Suprapubic skin (tissue), 4 donors: ENCODE data around the gene CXorf58. TPM values are rescaled to one million over a fixed set of nuclear protein-coding genes. Genes with fewer than 3 reads are reported as not detected.
"Not testable (repeated sequence)": the region's sequence is repeated elsewhere in the genome, so short reads cannot be mapped to it uniquely, and the experiment has no call there.

Experiments used
- DNase-seq, 2 donors: peaks; one replicate each; pipeline ENCODE4 v3.0.0-alpha.2; 2019; ENCODE audit warnings: low spot score in 2 of 2
- H3K27ac ChIP-seq: fragments of 200-600 bp; sonication (generic); one replicate; pipeline ENCODE4 v1.5.1; 2019
- H3K27me3 ChIP-seq: fragments of 200-600 bp; sonication (generic); one replicate; pipeline ENCODE4 v1.5.1; 2019
- H3K36me3 ChIP-seq: fragments of 200-600 bp; sonication (generic); one replicate; pipeline ENCODE4 v1.5.1; 2019
- H3K4me1 ChIP-seq: fragments of 200-600 bp; sonication (generic); one replicate; pipeline ENCODE4 v1.5.1; 2019
- H3K4me3 ChIP-seq: fragments of 200-600 bp; sonication (generic); one replicate; pipeline ENCODE4 v1.5.1; 2019; ENCODE audit warnings: mild to moderate bottlenecking
- H3K9me3 ChIP-seq: fragments of 200-600 bp; sonication (generic); one replicate; pipeline ENCODE4 v1.5.1; 2019
- CTCF ChIP-seq, 2 donors: fragments of 200-600 bp in 1 of 2; fragments of 450-650 bp in 1 of 2; sonication (generic) in 1 of 2; IDR thresholded peaks; one replicate each; pipeline ENCODE4 v1.5.1; 2016 to 2019; ENCODE audit warnings: antibody characterized with exemption in 2 of 2, mild to moderate bottlenecking in 1 of 2, moderate library complexity in 1 of 2
- EP300 ChIP-seq: sonication (generic); formaldehyde crosslinking; IDR thresholded peaks from one replicate; pipeline ENCODE4 v1.6.1; 2017; ENCODE audit warnings: antibody characterized with exemption
- POLR2A ChIP-seq, 2 donors: fragments of 450-650 bp; IDR thresholded peaks; one replicate each; pipeline ENCODE4 v1.6.1; 2017; ENCODE audit warnings: antibody characterized with exemption in 2 of 2, mild to moderate bottlenecking in 2 of 2, moderate library complexity in 2 of 2
- POLR2AphosphoS5 ChIP-seq, 3 donors: sonication (generic); formaldehyde crosslinking; IDR thresholded peaks; one replicate each; pipeline ENCODE4 v1.6.1; 2017; ENCODE audit warnings: antibody characterized with exemption in 3 of 3
- WGBS: methylation state at CpG from one replicate; pipeline ENCODE4 v1.1.5; 2018; 5-methylcytosine and 5-hydroxymethylcytosine counted together
- total RNA-seq, 4 donors: library from RNA; depleted of rRNA; stranded (reverse); fragments of >200 nt; gene quantifications; one replicate each; pipeline ENCODE4 v1.1.0, GENCODE V29; 2016

Gene CXorf58
- total RNA-seq, 4 donors from 2014 or later: not detected

GRCh38 chrX:23887451-23887850 is 20.4 kb upstream of the CXorf58 start:
- Histone ChIP-seq H3K27me3 (no peaks in the 10 kb centered on the region), H3K4me1 (no peaks in the 10 kb centered on the region), H3K27ac (no peak overlapping the region), H3K36me3 (no peaks in the 10 kb centered on the region), H3K9me3 (no peaks in the 10 kb centered on the region), H3K4me3 (no peak overlapping the region)
- TF ChIP-seq POLR2A (IDR thresholded peaks at IDR 0.05) (no peak), CTCF (IDR thresholded peaks at IDR 0.05) (no peak), POLR2AphosphoS5 (IDR thresholded peaks at IDR 0.05) (no peak), EP300 (no peak)
- DNase-seq: no peak
- WGBS: 82% methylated on average over 6 of the region's 6 CpGs

- H3K27me3 ChIP-seq: no peaks in the 10 kb centered on the region
- H3K4me3 ChIP-seq: no peak overlapping the region
- no peaks in the 10 kb centered on the region for H3K4me1 ChIP-seq
- TF ChIP-seq POLR2AphosphoS5 (IDR thresholded peaks at IDR 0.05) (no peak), CTCF (IDR thresholded peaks at IDR 0.05) (no peak), POLR2A (IDR thresholded peaks at IDR 0.05) (no peak), EP300 (no peak)
- 91% methylated on average over 4 of the region's 4 CpGs for WGBS
- no peaks in the 10 kb centered on the region for H3K9me3 ChIP-seq
- DNase-seq: no peak
- H3K27ac ChIP-seq: no peak overlapping the region
- no peaks in the 10 kb centered on the region for H3K36me3 ChIP-seq
Observed at GRCh38 chrX:23887918-23888317, 19.9 kb upstream of the CXorf58 start.

- WGBS: 80% methylated on average over 3 of the region's 3 CpGs
- H3K27ac ChIP-seq: no peak overlapping the region
Observed at GRCh38 chrX:23888887-23889501, 18.8 kb upstream of the CXorf58 start.

GRCh38 chrX:23890933-23891332 is 16.9 kb upstream of the CXorf58 start:
- TF ChIP-seq EP300: no peak
- TF ChIP-seq CTCF (IDR thresholded peaks at IDR 0.05): no peak
- no peak for TF ChIP-seq POLR2A (IDR thresholded peaks at IDR 0.05)
- no peak for TF ChIP-seq POLR2AphosphoS5 (IDR thresholded peaks at IDR 0.05)
- H3K4me1 ChIP-seq: no peaks in the 10 kb centered on the region
- H3K4me3 ChIP-seq: no peak overlapping the region
- no peaks in the 10 kb centered on the region for H3K27me3 ChIP-seq
- H3K36me3 ChIP-seq: no peaks in the 10 kb centered on the region
- H3K27ac ChIP-seq: no peak overlapping the region
- no peak for DNase-seq
- 96% methylated on average over 4 of the region's 4 CpGs for WGBS
- H3K9me3 ChIP-seq: no peaks in the 10 kb centered on the region

More at GRCh38 chrX:23888887-23889501, 18.8 kb upstream of the CXorf58 start:
- no peak for TF ChIP-seq POLR2AphosphoS5 (IDR thresholded peaks at IDR 0.05)
- Histone ChIP-seq H3K4me3 (no peak overlapping the region), H3K9me3 (no peaks in the 10 kb centered on the region), H3K27me3 (no peaks in the 10 kb centered on the region), H3K4me1 (no peaks in the 10 kb centered on the region), H3K36me3 (no peaks in the 10 kb centered on the region)
- DNase-seq: no peak

GRCh38 chrX:23894993-23895392 is 12.8 kb upstream of the CXorf58 start:
- H3K27me3 ChIP-seq, H3K9me3 ChIP-seq, DNase-seq, H3K4me3 ChIP-seq, H3K4me1 ChIP-seq, H3K36me3 ChIP-seq, H3K27ac ChIP-seq: not testable (repeated sequence)
- 91% methylated on average over 6 of the region's 6 CpGs for WGBS

- H3K36me3 ChIP-seq, H3K4me3 ChIP-seq, DNase-seq, H3K9me3 ChIP-seq, H3K27me3 ChIP-seq, H3K27ac ChIP-seq: not testable (repeated sequence)
- peaks cover 23% of the 10 kb centered on the region for H3K4me1 ChIP-seq
- 64% methylated on average over 4 of the region's 4 CpGs for WGBS
Observed at GRCh38 chrX:23896539-23896938, 11.3 kb upstream of the CXorf58 start.

GRCh38 chrX:23896981-23897380 is 10.8 kb upstream of the CXorf58 start:
- H3K27ac ChIP-seq: no peak overlapping the region
- TF ChIP-seq CTCF (IDR thresholded peaks at IDR 0.05) (no peak), POLR2AphosphoS5 (IDR thresholded peaks at IDR 0.05) (no peak), EP300 (no peak), POLR2A (IDR thresholded peaks at IDR 0.05) (no peak)
- no peaks in the 10 kb centered on the region for H3K27me3 ChIP-seq
- peaks cover 27% of the 10 kb centered on the region for H3K4me1 ChIP-seq
- H3K9me3 ChIP-seq: no peaks in the 10 kb centered on the region
- 69% methylated on average over 2 of the region's 2 CpGs for WGBS
- H3K4me3 ChIP-seq: no peak overlapping the region
- DNase-seq: no peak
- H3K36me3 ChIP-seq: no peaks in the 10 kb centered on the region
